ENCODE results near the gene CPSF3. TPM values are rescaled to one million over a fixed set of nuclear protein-coding genes. Genes with fewer than 3 reads are reported as not detected.

Gene CPSF3
- total and polyA plus RNA-seq, 2 of the 8 experiments (the other 6 are each of a cell fraction or from before 2014, with no cell fraction given): 44.5 to 93.3 TPM

DNA sequence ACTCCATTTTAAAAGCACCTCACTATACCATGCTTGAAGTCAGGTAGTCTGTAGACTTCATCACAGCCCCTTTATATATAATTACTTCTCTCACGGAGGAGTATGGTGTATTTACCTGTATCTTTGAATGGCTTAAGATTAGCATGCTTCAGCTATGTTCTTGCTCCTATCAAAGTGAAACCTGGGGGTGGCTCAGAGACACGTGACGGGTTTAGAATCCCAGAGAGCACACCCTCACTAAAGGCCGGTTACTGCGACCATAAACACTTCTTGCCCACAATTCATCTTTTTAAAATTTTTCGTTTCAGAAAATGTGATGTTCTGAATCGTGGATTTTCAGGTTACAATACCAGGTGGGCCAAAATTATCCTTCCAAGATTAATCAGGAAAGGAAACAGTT is 54.5 kb downstream of the CPSF3 start:
- TF ChIP-seq CBX8 (IDR thresholded peaks at IDR 0.05; ENCODE audit: borderline replicate concordance, low read depth, low read length) (no peak), RFX5 (IDR thresholded peaks at IDR 0.05; ENCODE audit: borderline replicate concordance, low read depth, low read length) (no peak), GTF2F1 (IDR thresholded peaks at IDR 0.05; ENCODE audit: borderline replicate concordance, low read depth, low read length) (no peak), YY1 (IDR thresholded peaks at IDR 0.05; ENCODE audit: low read depth, low read length) (no peak), NRF1 (IDR thresholded peaks at IDR 0.05; ENCODE audit: low read depth, low read length) (no peak), TAF1 (IDR thresholded peaks at IDR 0.05; ENCODE audit: low read depth, low read length) (no peak), SP2 (IDR thresholded peaks at IDR 0.05; ENCODE audit: low read length) (no peak), CEBPB (IDR thresholded peaks at IDR 0.05; ENCODE audit: low read depth, low read length) (no peak), MAX (IDR thresholded peaks at IDR 0.05) (no peak), POU5F1 (IDR thresholded peaks at IDR 0.05; ENCODE audit: low read depth, low read length) (no peak)
- WGBS, 2 experiments (ENCODE audit: extremely low coverage in 1 of 2, insufficient coverage in 1 of 2, insufficient read length in 1 of 2, insufficient replicate concordance in 2 of 2, low coverage in 1 of 2, low lambda C conversion rate in 2 of 2, missing lambda C conversion rate in 1 of 2): 91% methylated on average over 7 of the region's 7 CpGs; no CpG with 5 or more reads in 1 of the 2 experiments
- POLR2A ChIA-PET (ENCODE audit: partially characterized antibody): no interaction called here

More for the DNA sequence above, 54.5 kb downstream of the CPSF3 start:
- peaks cover 5% of the 10 kb centered on the region in 2 experiments; a peak in 3 of 4 replicates for H3K9me3 ChIP-seq (ENCODE audit: insufficient read depth in 2 of 2, low read depth in 1 of 2, low read length in 1 of 2)
- H4K8ac ChIP-seq (ENCODE audit: extremely low read depth, insufficient read depth, low read length): no peak overlapping the region; the same call in 1 of the 2 replicates
- DNase-seq (ENCODE audit: low read depth in 1 of 2, low spot score in 2 of 2): no peak
- H2BK120ac ChIP-seq (replicated peaks; ENCODE audit: low read depth, low read length): no peak overlapping the region
- H4K5ac ChIP-seq (ENCODE audit: insufficient read length, low read depth, low read length): no peak overlapping the region
- H2BK15ac ChIP-seq (ENCODE audit: low read length): no peak overlapping the region
- H3K56ac ChIP-seq (replicated peaks; ENCODE audit: insufficient read length, low read depth, low read length): no peak overlapping the region
- H3K27me3 ChIP-seq (replicated peaks in 1 of 4; ENCODE audit: control insufficient read depth in 3 of 4, extremely low read depth in 1 of 4, insufficient read depth in 3 of 4, low read length in 3 of 4): peaks cover 0 to 2% (median 0%) of the 10 kb centered on the region in 4 experiments; a peak in 2 of 7 replicates
- H3K14ac ChIP-seq (ENCODE audit: insufficient read length): no peak overlapping the region
- H3K18ac ChIP-seq (ENCODE audit: extremely low read depth, low read length): no peak overlapping the region
- H2AK5ac ChIP-seq (ENCODE audit: low read depth, low read length): no peak overlapping the region
- H3K79me1 ChIP-seq (ENCODE audit: low read depth, low read length): no peaks in the 10 kb centered on the region
- H3K36me3 ChIP-seq (ENCODE audit: control insufficient read depth in 2 of 4, insufficient read depth in 4 of 4, low read length in 3 of 4): peaks cover 0 to 6% (median 1%) of the 10 kb centered on the region in 4 experiments; a peak in 2 of 8 replicates
- H3K27ac ChIP-seq (ENCODE audit: low read depth, low read length): no peak overlapping the region
- no peaks in the 10 kb centered on the region for H4K20me1 ChIP-seq (replicated peaks in 1 of 2; ENCODE audit: control insufficient read depth in 1 of 2, insufficient read depth in 2 of 2, low read length in 2 of 2)
- no peak overlapping the region for H2BK5ac ChIP-seq (ENCODE audit: low read depth, low read length)
- peaks cover 11% of the 10 kb centered on the region for H3K23me2 ChIP-seq (ENCODE audit: low read depth, low read length)
- H2BK20ac ChIP-seq (ENCODE audit: low read length): no peak overlapping the region
- H3K9ac ChIP-seq (replicated peaks in 1 of 4; ENCODE audit: extremely low read depth in 1 of 4, low read depth in 3 of 4, low read length in 3 of 4): no peak overlapping the region
- no peaks in the 10 kb centered on the region for H3K79me2 ChIP-seq (ENCODE audit: control insufficient read depth in 1 of 2, insufficient read depth in 2 of 2, low read length in 2 of 2)
- peaks cover 0 to 4% (median 2%) of the 10 kb centered on the region in 4 experiments; a peak in 2 of 7 replicates for H3K4me1 ChIP-seq (replicated peaks in 1 of 4; ENCODE audit: control insufficient read depth in 3 of 4, insufficient read depth in 4 of 4, low read length in 3 of 4)
- no peak overlapping the region for H2AFZ ChIP-seq (ENCODE audit: low read length)
- H3K4ac ChIP-seq (replicated peaks; ENCODE audit: insufficient read length, low read depth, low read length): no peak overlapping the region
- H4K91ac ChIP-seq (replicated peaks; ENCODE audit: insufficient read length, low read length): no peak overlapping the region
- no peak overlapping the region for H3K4me2 ChIP-seq (ENCODE audit: insufficient read depth in 1 of 2, low read depth in 2 of 2, low read length in 2 of 2)
- no peak overlapping the region for H3K23ac ChIP-seq (ENCODE audit: insufficient read length)
- no peak overlapping the region for H3K4me3 ChIP-seq (ENCODE audit: extremely low read depth in 1 of 4, insufficient read depth in 2 of 4, low read depth in 3 of 4, low read length in 4 of 4)
- CTCF ChIA-PET (ENCODE audit: partially characterized antibody): no interaction called here
- no peak overlapping the region for H2BK12ac ChIP-seq (ENCODE audit: low read depth, low read length)
- no peak for FAIRE-seq
